ENCODE data around the gene PDS5B. TPM values are rescaled to one million over a fixed set of nuclear protein-coding genes. Genes with fewer than 3 reads are reported as not detected.

Gene PDS5B
- total RNA-seq, 2 donors from 2014 or later, result 53.1 to 62.9 TPM

- H3K9me3 Mint-ChIP-seq, result peaks cover 0 to 3% of the 10 kb centered on the region in 2 donors
- ATAC-seq (no peak), DNase-seq (ENCODE audit: low spot score in 2 of 2) (no peak)
- no peak overlapping the region for H3K27ac Mint-ChIP-seq
- peaks cover 0 to 5% of the 10 kb centered on the region in 2 donors for H3K36me3 Mint-ChIP-seq
Measured at GRCh38 chr13:32629313-32629712, 43.1 kb downstream of the PDS5B start.

- no peak for ATAC-seq
- Mint-ChIP-seq H3K9me3 (peaks cover 0 to 3% of the 10 kb centered on the region in 2 donors), H3K27ac (no peak overlapping the region), H3K36me3 (peaks cover 0 to 5% of the 10 kb centered on the region in 2 donors)
- no peak for DNase-seq (ENCODE audit: low spot score in 2 of 2)
Measured at GRCh38 chr13:32629866-32630265, 43.6 kb downstream of the PDS5B start.

- Mint-ChIP-seq H3K9me3 (peaks cover 0 to 3% of the 10 kb centered on the region in 2 donors), H3K27ac (no peak overlapping the region), H3K36me3 (peaks cover 0 to 5% of the 10 kb centered on the region in 2 donors)
- ATAC-seq (no peak), DNase-seq (ENCODE audit: low spot score in 2 of 2) (no peak)
Measured at GRCh38 chr13:32632343-32632909, 46.2 kb downstream of the PDS5B start.

- no peaks in the 10 kb centered on the region for H3K36me3 Mint-ChIP-seq
- DNase-seq (ENCODE audit: low spot score in 2 of 2) (no peak), ATAC-seq (no peak)
- no peak overlapping the region for H3K27ac Mint-ChIP-seq
- no peaks in the 10 kb centered on the region for H3K9me3 Mint-ChIP-seq
Measured at GRCh38 chr13:32636711-32637110, 50.5 kb downstream of the PDS5B start.

GRCh38 chr13:32638739-32639138, 52.5 kb downstream of the PDS5B start:
- no peak for ATAC-seq
- Mint-ChIP-seq H3K27ac (no peak overlapping the region), H3K9me3 (no peaks in the 10 kb centered on the region), H3K36me3 (no peaks in the 10 kb centered on the region)
- DNase-seq (ENCODE audit: low spot score in 2 of 2), result no peak

GRCh38 chr13:32639502-32640105, 53.4 kb downstream of the PDS5B start:
- DNase-seq (ENCODE audit: low spot score in 2 of 2) (peak in 1 of 2 donors; percentile 23), ATAC-seq (peak; percentile 66 to 69)

GRCh38 chr13:32642316-32642715, 56.1 kb downstream of the PDS5B start:
- H3K9me3 Mint-ChIP-seq, result no peaks in the 10 kb centered on the region
- ATAC-seq (peak in 1 of 2 donors; percentile 65), DNase-seq (ENCODE audit: low spot score in 2 of 2) (no peak)
- no peaks in the 10 kb centered on the region for H3K36me3 Mint-ChIP-seq
- H3K27ac Mint-ChIP-seq, result peak overlapping the region in 1 of 2 donors; percentile 1

More at GRCh38 chr13:32639502-32640105, 53.4 kb downstream of the PDS5B start:
- H3K9me3 Mint-ChIP-seq, result no peaks in the 10 kb centered on the region
- H3K36me3 Mint-ChIP-seq, result no peaks in the 10 kb centered on the region
- no peak overlapping the region for H3K27ac Mint-ChIP-seq

GRCh38 chr13:32642858-32643257, 56.6 kb downstream of the PDS5B start:
- H3K9me3 Mint-ChIP-seq, result no peaks in the 10 kb centered on the region
- H3K36me3 Mint-ChIP-seq, result no peaks in the 10 kb centered on the region
- ATAC-seq, result peak in 1 of 2 donors; percentile 55
- no peak overlapping the region for H3K27ac Mint-ChIP-seq
- no peak for DNase-seq (ENCODE audit: low spot score in 2 of 2)

GRCh38 chr13:32645854-32646253, 59.6 kb downstream of the PDS5B start:
- peak; percentile 13 to 67 for DNase-seq (ENCODE audit: low spot score in 2 of 2)
- Mint-ChIP-seq H3K36me3 (no peaks in the 10 kb centered on the region), H3K27ac (peak overlapping the region; percentile 10 to 52), H3K9me3 (no peaks in the 10 kb centered on the region)
- peak; percentile 43 to 83 for ATAC-seq

- H3K27ac Mint-ChIP-seq, result no peak overlapping the region
- no peaks in the 10 kb centered on the region for H3K9me3 Mint-ChIP-seq
- no peak for ATAC-seq
- H3K36me3 Mint-ChIP-seq, result peaks cover 0 to 10% of the 10 kb centered on the region in 2 donors
- DNase-seq (ENCODE audit: low spot score in 2 of 2), result no peak
Measured at GRCh38 chr13:32647926-32648325, 61.7 kb downstream of the PDS5B start.

GRCh38 chr13:32650705-32651311, 64.6 kb downstream of the PDS5B start:
- ATAC-seq (peak; percentile 85 to 87), DNase-seq (ENCODE audit: low spot score in 2 of 2) (peak in 1 of 2 donors; percentile 58)
- Mint-ChIP-seq H3K27ac (no peak overlapping the region), H3K9me3 (peaks cover 0 to 3% of the 10 kb centered on the region in 2 donors), H3K36me3 (peaks cover 12 to 32% of the 10 kb centered on the region in 2 donors)

GRCh38 chr13:32657309-32657708, 71.1 kb downstream of the PDS5B start:
- ATAC-seq (no peak), DNase-seq (ENCODE audit: low spot score in 2 of 2) (no peak)
- Mint-ChIP-seq H3K36me3 (peaks cover 24 to 49% of the 10 kb centered on the region in 2 donors), H3K9me3 (peaks cover 0 to 8% of the 10 kb centered on the region in 2 donors), H3K27ac (no peak overlapping the region)

- ATAC-seq (no peak), DNase-seq (ENCODE audit: low spot score in 2 of 2) (no peak)
- Mint-ChIP-seq H3K9me3 (peaks cover 0 to 8% of the 10 kb centered on the region in 2 donors), H3K27ac (no peak overlapping the region), H3K36me3 (peaks cover 17 to 30% of the 10 kb centered on the region in 2 donors)
Measured at GRCh38 chr13:32659736-32660135, 73.5 kb downstream of the PDS5B start.

- DNase-seq (ENCODE audit: low spot score in 2 of 2) (no peak), ATAC-seq (no peak)
- Mint-ChIP-seq H3K9me3 (peaks cover 0 to 8% of the 10 kb centered on the region in 2 donors), H3K36me3 (peaks cover 15 to 25% of the 10 kb centered on the region in 2 donors), H3K27ac (no peak overlapping the region)
Measured at GRCh38 chr13:32660227-32660626, 74.0 kb downstream of the PDS5B start.

- Mint-ChIP-seq H3K36me3 (peaks cover 6 to 11% of the 10 kb centered on the region in 2 donors), H3K9me3 (no peaks in the 10 kb centered on the region), H3K27ac (no peak overlapping the region)
- ATAC-seq, result no peak
- DNase-seq (ENCODE audit: low spot score in 2 of 2), result no peak
Measured at GRCh38 chr13:32661685-32662084, 75.4 kb downstream of the PDS5B start.

GRCh38 chr13:32663660-32664059, 77.4 kb downstream of the PDS5B start:
- no peaks in the 10 kb centered on the region for H3K9me3 Mint-ChIP-seq
- DNase-seq (ENCODE audit: low spot score in 2 of 2) (no peak), ATAC-seq (no peak)
- H3K36me3 Mint-ChIP-seq, result peaks cover 0 to 4% of the 10 kb centered on the region in 2 donors
- no peak overlapping the region for H3K27ac Mint-ChIP-seq

- Mint-ChIP-seq H3K9me3 (no peaks in the 10 kb centered on the region), H3K36me3 (peaks cover 0 to 4% of the 10 kb centered on the region in 2 donors), H3K27ac (peak overlapping the region in 1 of 2 donors; percentile 10)
- DNase-seq (ENCODE audit: low spot score in 2 of 2) (no peak), ATAC-seq (no peak)
Measured at GRCh38 chr13:32666990-32667571, 80.8 kb downstream of the PDS5B start.
